ENCODE data around the gene COL2A1.

COL2A1 gene

DNA sequence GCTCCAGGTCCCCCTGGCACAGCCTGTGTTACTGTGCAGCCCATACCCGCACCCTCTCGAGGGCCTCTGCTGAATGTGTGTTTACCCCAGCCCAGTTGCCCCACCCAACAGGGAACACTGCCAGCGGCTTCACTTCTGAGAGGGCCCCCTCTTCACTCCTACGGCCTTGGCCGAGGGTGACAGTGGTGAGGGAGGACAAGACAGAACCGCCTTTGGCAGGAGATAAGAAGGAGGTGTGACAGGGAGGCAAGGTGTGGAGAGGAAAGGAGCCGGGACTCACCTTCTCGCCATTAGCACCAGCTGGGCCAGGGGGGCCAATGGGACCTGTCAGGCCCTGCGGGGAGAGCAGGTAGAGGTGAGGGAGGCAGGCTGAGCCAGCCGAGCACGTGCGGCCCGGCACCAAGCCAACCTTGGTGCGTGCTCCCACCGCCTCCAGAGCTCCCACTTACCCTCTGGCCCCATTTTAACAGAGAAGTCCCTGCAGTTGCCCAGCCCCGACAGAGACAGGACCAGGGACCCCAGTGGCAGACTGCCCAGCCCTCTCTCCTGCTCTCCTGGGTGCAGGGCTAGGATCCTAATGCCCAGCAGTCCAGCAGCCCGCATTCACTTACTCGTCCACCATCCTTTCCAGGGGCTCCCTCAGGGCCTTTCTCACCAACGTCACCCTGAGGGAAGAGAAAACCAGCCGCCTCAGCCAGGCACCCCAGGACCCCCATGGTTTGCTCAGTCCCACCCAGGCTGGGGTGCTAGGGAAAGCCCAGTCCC lies 22.6 kb downstream of the COL2A1 start:
- no peak overlapping the region for H2AFZ ChIP-seq (ENCODE audit: low read depth)

GRCh38 chr12:47980779-47981495 lies 23.3 kb downstream of the COL2A1 start:
- H4K20me1 ChIP-seq (ENCODE audit: insufficient read depth) = no peaks in the 10 kb centered on the region
- H3K27ac ChIP-seq = no peak overlapping the region
- no peak overlapping the region for H2AFZ ChIP-seq (ENCODE audit: low read depth)
- H3K4me1 ChIP-seq (ENCODE audit: low read depth, poor library complexity, severe bottlenecking) = peaks cover 2% of the 10 kb centered on the region
- no peak overlapping the region for H3K4me2 ChIP-seq
- H3K79me2 ChIP-seq (ENCODE audit: insufficient read depth, low read depth) = no peaks in the 10 kb centered on the region
- no peak overlapping the region for H3K9ac ChIP-seq
- no peak overlapping the region for H3K4me3 ChIP-seq (IDR thresholded peaks at IDR 0.05; ENCODE audit: insufficient read depth, low read depth, low read length)
- no peaks in the 10 kb centered on the region for H3K36me3 ChIP-seq (ENCODE audit: insufficient read depth)
- H3K27me3 ChIP-seq (ENCODE audit: insufficient read depth, low read depth) = peaks cover 8% of the 10 kb centered on the region; the same call in 1 of the 2 replicates
- no peak for TF ChIP-seq CTCF (conservative IDR thresholded peaks at IDR 0.05; ENCODE audit: low read depth, low read length)

More for the DNA sequence above, 22.6 kb downstream of the COL2A1 start:
- H3K27me3 ChIP-seq (ENCODE audit: insufficient read depth, low read depth) = peaks cover 8% of the 10 kb centered on the region; the same call in 1 of the 2 replicates
- H3K79me2 ChIP-seq (ENCODE audit: insufficient read depth, low read depth) = no peaks in the 10 kb centered on the region
- no peak overlapping the region for H3K27ac ChIP-seq
- H4K20me1 ChIP-seq (ENCODE audit: insufficient read depth) = no peaks in the 10 kb centered on the region
- no peaks in the 10 kb centered on the region for H3K36me3 ChIP-seq (ENCODE audit: insufficient read depth)
- no peak for TF ChIP-seq CTCF (conservative IDR thresholded peaks at IDR 0.05; ENCODE audit: low read depth, low read length)
- no peak overlapping the region for H3K4me3 ChIP-seq (IDR thresholded peaks at IDR 0.05; ENCODE audit: insufficient read depth, low read depth, low read length)
- H3K4me1 ChIP-seq (ENCODE audit: low read depth, poor library complexity, severe bottlenecking) = peaks cover 2% of the 10 kb centered on the region
- no peak overlapping the region for H3K9ac ChIP-seq
- H3K4me2 ChIP-seq = no peak overlapping the region

- H3K27ac ChIP-seq = no peak overlapping the region
- TF ChIP-seq CTCF (conservative IDR thresholded peaks at IDR 0.05; ENCODE audit: low read depth, low read length) = no peak
- H3K27me3 ChIP-seq (ENCODE audit: insufficient read depth, low read depth) = peaks cover 8% of the 10 kb centered on the region; the same call in 1 of the 2 replicates
- no peak overlapping the region for H2AFZ ChIP-seq (ENCODE audit: low read depth)
- H3K4me2 ChIP-seq = no peak overlapping the region
- H3K36me3 ChIP-seq (ENCODE audit: insufficient read depth) = no peaks in the 10 kb centered on the region
- no peak overlapping the region for H3K4me3 ChIP-seq (IDR thresholded peaks at IDR 0.05; ENCODE audit: insufficient read depth, low read depth, low read length)
- peaks cover 2% of the 10 kb centered on the region for H3K4me1 ChIP-seq (ENCODE audit: low read depth, poor library complexity, severe bottlenecking)
- no peaks in the 10 kb centered on the region for H4K20me1 ChIP-seq (ENCODE audit: insufficient read depth)
- H3K79me2 ChIP-seq (ENCODE audit: insufficient read depth, low read depth) = no peaks in the 10 kb centered on the region
- no peak overlapping the region for H3K9ac ChIP-seq
Observed at GRCh38 chr12:47980197-47980596, 24.1 kb downstream of the COL2A1 start.

DNA sequence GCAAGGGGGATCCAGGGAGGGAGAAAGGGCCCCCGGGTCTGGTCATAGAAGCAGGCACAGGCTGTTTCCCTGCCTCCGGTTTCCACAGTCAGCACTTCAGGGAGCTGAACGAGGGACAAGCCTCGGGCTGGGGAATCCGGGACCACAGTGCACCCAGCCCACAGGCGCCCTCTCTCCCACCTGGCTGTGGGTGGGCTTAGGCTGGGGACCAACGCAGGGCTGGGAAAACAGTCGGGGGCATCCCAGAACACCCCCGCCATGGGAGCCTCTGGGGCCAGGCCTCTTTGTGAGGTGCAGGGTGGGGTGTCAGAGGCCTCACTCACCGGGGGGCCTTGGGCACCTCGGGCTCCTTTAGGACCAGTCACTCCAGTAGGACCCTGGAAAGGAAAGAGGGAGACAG lies 24.6 kb downstream of the COL2A1 start:
- Histone ChIP-seq H3K4me2 (no peak overlapping the region), H3K4me3 (IDR thresholded peaks at IDR 0.05; ENCODE audit: insufficient read depth, low read depth, low read length) (no peak overlapping the region)

More for the DNA sequence above, 24.6 kb downstream of the COL2A1 start:
- TF ChIP-seq CTCF (conservative IDR thresholded peaks at IDR 0.05; ENCODE audit: low read depth, low read length) = no peak
- Histone ChIP-seq H3K27ac (no peak overlapping the region), H4K20me1 (ENCODE audit: insufficient read depth) (no peaks in the 10 kb centered on the region), H3K4me1 (ENCODE audit: low read depth, poor library complexity, severe bottlenecking) (peaks cover 2% of the 10 kb centered on the region), H3K9ac (no peak overlapping the region), H3K27me3 (ENCODE audit: insufficient read depth, low read depth) (peaks cover 8% of the 10 kb centered on the region; the same call in 1 of the 2 replicates), H3K79me2 (ENCODE audit: insufficient read depth, low read depth) (no peaks in the 10 kb centered on the region), H3K36me3 (ENCODE audit: insufficient read depth) (no peaks in the 10 kb centered on the region), H2AFZ (ENCODE audit: low read depth) (no peak overlapping the region)
